Keratinocyte (primary cell): ENCODE results near the gene SORBS1. TPM values are rescaled to one million over a fixed set of nuclear protein-coding genes. Genes with fewer than 3 reads are reported as not detected.

Source experiments
- DNase-seq: peaks from one replicate; pipeline ENCODE4 v3.0.0-alpha.2; 2011; ENCODE audit warnings: low read depth, missing footprints, low spot score
- FAIRE-seq: peaks from 2 replicates; lab custom pipeline; 2011; peaks lifted over from hg19 to GRCh38; lab: Jason Lieb, UNC
- H2AFZ ChIP-seq: 2 replicates; pipeline ENCODE4 v1.6.0; 2012; ENCODE audit warnings: low read length, control low read depth, inconsistent platforms; ENCODE audit not compliant: control insufficient read depth
- H3K27ac ChIP-seq: 2 replicates; pipeline ENCODE4 v1.5.1; 2011; ENCODE audit warnings: low read length; ENCODE audit not compliant: control insufficient read depth, insufficient read depth
- H3K27me3 ChIP-seq: 3 replicates; pipeline ENCODE4 v1.6.0; 2011; ENCODE audit warnings: low read length; ENCODE audit not compliant: control insufficient read depth, insufficient read depth; ENCODE audit errors: extremely low read depth
- H3K36me3 ChIP-seq, 2 experiments: 2 replicates in 1 of 2; 3 replicates in 1 of 2; pipeline ENCODE4 v1.5.1; 2011; ENCODE audit warnings: low read length in 2 of 2, mild to moderate bottlenecking in 1 of 2; ENCODE audit not compliant: control insufficient read depth in 2 of 2, insufficient read depth in 2 of 2; ENCODE audit errors: extremely low read depth in 1 of 2
- H3K4me1 ChIP-seq: 3 replicates; pipeline ENCODE4 v1.5.1; 2011; ENCODE audit warnings: low read length; ENCODE audit not compliant: control insufficient read depth, insufficient read depth; ENCODE audit errors: extremely low read depth
- H3K4me2 ChIP-seq: 3 replicates; pipeline ENCODE4 v1.6.0; 2011; ENCODE audit warnings: low read depth, low read length; ENCODE audit not compliant: control insufficient read depth, insufficient read depth; ENCODE audit errors: extremely low read depth
- H3K4me3 ChIP-seq, 3 experiments: fragments of 200-600 bp in 1 of 3; sonication (generic) in 1 of 3; 2 replicates in 2 of 3; 3 replicates in 1 of 3; pipeline ENCODE4 v1.5.1; 2011 to 2016; ENCODE audit warnings: low read length in 3 of 3, mild to moderate bottlenecking in 3 of 3, control low read depth in 2 of 3, inconsistent platforms in 1 of 3, low read depth in 1 of 3, mixed read lengths in 1 of 3, mixed run types in 1 of 3, moderate library complexity in 1 of 3; ENCODE audit not compliant: control insufficient read depth in 2 of 3, insufficient read depth in 2 of 3; ENCODE audit errors: extremely low read depth in 1 of 3
- H3K79me2 ChIP-seq: 2 replicates; pipeline ENCODE4 v1.6.0; 2012; ENCODE audit warnings: low read length; ENCODE audit not compliant: control insufficient read depth, insufficient read depth
- H3K9ac ChIP-seq: 3 replicates; pipeline ENCODE4 v1.6.0; 2011; ENCODE audit warnings: low read length; ENCODE audit not compliant: control insufficient read depth, insufficient read depth; ENCODE audit errors: extremely low read depth
- H3K9me1 ChIP-seq: 3 replicates; pipeline ENCODE4 v1.6.0; 2011; ENCODE audit warnings: low read length; ENCODE audit not compliant: control insufficient read depth, insufficient read depth; ENCODE audit errors: extremely low read depth
- H3K9me3 ChIP-seq: 2 replicates; pipeline ENCODE4 v1.5.1; 2012; ENCODE audit warnings: low read depth, low read length; ENCODE audit not compliant: control insufficient read depth
- H4K20me1 ChIP-seq: 3 replicates; pipeline ENCODE4 v1.6.0; 2011; ENCODE audit warnings: low read length; ENCODE audit not compliant: control insufficient read depth, insufficient read depth; ENCODE audit errors: extremely low read depth
- CTCF ChIP-seq, 3 experiments: IDR thresholded peaks in 1 of 3; conservative IDR thresholded peaks in 1 of 3; optimal IDR thresholded peaks in 1 of 3; 2 replicates in 2 of 3; 3 replicates in 1 of 3; pipeline versions ENCODE3 to v1.5.1; 2011; ENCODE audit warnings: low read length in 3 of 3, mild to moderate bottlenecking in 3 of 3, moderate library complexity in 2 of 3, control low read depth in 1 of 3, inconsistent platforms in 1 of 3; ENCODE audit not compliant: insufficient read depth in 2 of 3; ENCODE audit errors: extremely low read depth in 1 of 3
- EZH2 ChIP-seq: IDR thresholded peaks from one replicate; pipeline ENCODE4 v1.6.1; 2012; ENCODE audit warnings: inconsistent platforms, mild to moderate bottlenecking, low read length, moderate library complexity
- dilution Hi-C: fragments of 300-500 bp; cut with MboI; formaldehyde crosslinking; loops from one replicate; pipeline ENCODE4 v1.7.0; 2020; ENCODE audit warnings: low sequenced_read_pairs; ENCODE audit not compliant: extremely low pct_ligation_motif_present
- polyA plus RNA-seq, 5 experiments: library from polyadenylated mRNA; depleted of rRNA in 3 of 5; stranded (reverse) in 3 of 5; stranded (forward) in 1 of 5; unstranded in 1 of 5; fragments of >200 nt; gene quantifications; 1 replicate in 1 of 5; 2 replicates in 3 of 5; 3 replicates in 1 of 5; pipeline versions ENCODE4 v1.2.1 to v1.2.3, GENCODE V29; 2011 to 2012; ENCODE audit warnings: missing spikeins in 2 of 5, low read depth in 1 of 5, low replicate concordance in 1 of 5

Gene SORBS1
- polyA plus RNA-seq, 1 donor (not counting 4 experiments of a cell fraction or from before 2014, with no cell fraction given), result 0.42 TPM

- dilution Hi-C loops, result no loop called here
- Histone ChIP-seq H3K4me1 (peaks cover 17% of the 10 kb centered on the region), H3K9me3 (no peaks in the 10 kb centered on the region), H4K20me1 (no peaks in the 10 kb centered on the region), H3K36me3 (no peaks in the 10 kb centered on the region), H2AFZ (no peak overlapping the region), H3K9me1 (no peaks in the 10 kb centered on the region), H3K79me2 (no peaks in the 10 kb centered on the region), H3K9ac (no peak overlapping the region), H3K4me2 (no peak overlapping the region), H3K27ac (no peak overlapping the region), H3K27me3 (no peaks in the 10 kb centered on the region), H3K4me3 (no peak overlapping the region)
- FAIRE-seq (no peak), DNase-seq (no peak)
- TF ChIP-seq EZH2 (no peak), CTCF (optimal IDR thresholded peaks at IDR 0.05 in 1 of 3, IDR thresholded peaks at IDR 0.05 in 1 of 3, conservative IDR thresholded peaks at IDR 0.05 in 1 of 3; ENCODE audit: extremely low read depth in 1 of 3, insufficient read depth in 2 of 3, low read length in 3 of 3) (no peak)
Measured at GRCh38 chr10:95450188-95450587, 111.0 kb downstream of the SORBS1 start.

- FAIRE-seq, result no peak
- DNase-seq, result no peak
Measured at GRCh38 chr10:95447685-95448084, 113.5 kb downstream of the SORBS1 start.

More at GRCh38 chr10:95447685-95448084, 113.5 kb downstream of the SORBS1 start:
- no peaks in the 10 kb centered on the region for H3K79me2 ChIP-seq
- no peaks in the 10 kb centered on the region for H3K27me3 ChIP-seq
- TF ChIP-seq CTCF (optimal IDR thresholded peaks at IDR 0.05 in 1 of 3, IDR thresholded peaks at IDR 0.05 in 1 of 3, conservative IDR thresholded peaks at IDR 0.05 in 1 of 3; ENCODE audit: extremely low read depth in 1 of 3, insufficient read depth in 2 of 3, low read length in 3 of 3), result no peak
- no peak for TF ChIP-seq EZH2
- H3K9me3 ChIP-seq, result no peaks in the 10 kb centered on the region
- H3K9ac ChIP-seq, result no peak overlapping the region
- no peak overlapping the region for H3K27ac ChIP-seq
- H3K4me3 ChIP-seq, result no peak overlapping the region
- no peaks in the 10 kb centered on the region for H3K36me3 ChIP-seq
- H4K20me1 ChIP-seq, result no peaks in the 10 kb centered on the region
- H3K9me1 ChIP-seq, result no peaks in the 10 kb centered on the region
- no peak overlapping the region for H3K4me2 ChIP-seq
- no peak overlapping the region for H2AFZ ChIP-seq
- peaks cover 22% of the 10 kb centered on the region for H3K4me1 ChIP-seq
- dilution Hi-C loops, result loop anchor here (25.0 kb wide), 1 partner anchor 165 kb away; no protein-coding TSS in a partner anchor
